ENCODE measurements around the gene SEL1L. TPM values are rescaled to one million over a fixed set of nuclear protein-coding genes. Genes with fewer than 3 reads are reported as not detected.

Gene SEL1L
- total RNA-seq, 1 experiment from 2014 or later, result 41.4 TPM

- Histone ChIP-seq H3K4me3 (replicated peaks in 1 of 2; ENCODE audit: low read depth in 1 of 2, low read length in 2 of 2) (no peak overlapping the region), H3K4me2 (ENCODE audit: low read length) (no peak overlapping the region), H2AFZ (ENCODE audit: low read depth, low read length, poor library complexity, severe bottlenecking) (no peak overlapping the region), H3K36me3 (ENCODE audit: control insufficient read depth in 1 of 2, insufficient read depth in 2 of 2, low read length in 2 of 2) (no peaks in the 10 kb centered on the region), H4K20me1 (ENCODE audit: insufficient read depth) (no peaks in the 10 kb centered on the region), H3K4me1 (ENCODE audit: control insufficient read depth in 1 of 2, insufficient read depth in 2 of 2, low read length in 2 of 2) (peaks cover 9 to 16% of the 10 kb centered on the region in 2 experiments; a peak in 3 of 4 replicates), H3K27ac (ENCODE audit: low read depth, low read length) (no peak overlapping the region), H3K9me3 (ENCODE audit: control insufficient read depth in 1 of 2, insufficient read depth in 1 of 2, low read depth in 1 of 2, low read length in 2 of 2) (no peaks in the 10 kb centered on the region), H3K79me2 (ENCODE audit: insufficient read depth, low read length) (no peaks in the 10 kb centered on the region), H3K9ac (ENCODE audit: low read length) (no peak overlapping the region), H3K9me2 (ENCODE audit: insufficient read depth) (no peaks in the 10 kb centered on the region), H3K27me3 (ENCODE audit: insufficient read depth, low read length) (peaks cover 51% of the 10 kb centered on the region)
- TF ChIP-seq FOSL1 (IDR thresholded peaks at IDR 0.05; ENCODE audit: low read depth), result no peak
- TF ChIP-seq ATF3 (IDR thresholded peaks at IDR 0.05), result no peak
- TF ChIP-seq YY1 (IDR thresholded peaks at IDR 0.05; ENCODE audit: extremely low read depth, insufficient replicate concordance, low read depth, low read length), result no peak
- TF ChIP-seq CBX3 (IDR thresholded peaks at IDR 0.05; ENCODE audit: low read depth), result no peak
- TF ChIP-seq CEBPB (IDR thresholded peaks at IDR 0.05; ENCODE audit: low read depth), result no peak
- no TSS peak for BruUV-seq (replicated peaks)
- intact Hi-C loops (cut with micrococcal nuclease), result no loop called here
- CTCF ChIA-PET, result no interaction called here
- RAD21 ChIA-PET (ENCODE audit: low non-redundant PET in 1 of 2, low total read pairs in 2 of 2, uncharacterized antibody in 2 of 2, unreplicated experiment in 2 of 2), result no interaction called here
- ATAC-seq (no peak), DNase-seq (ENCODE audit: low read depth, low spot score) (no peak)
- POLR2A ChIA-PET, result no interaction called here
These were observed 93.6 kb downstream of the SEL1L start for GRCh38 chr14:81440041-81440440.

GRCh38 chr14:81437244-81437643 lies 96.4 kb downstream of the SEL1L start:
- ATAC-seq (no peak), DNase-seq (ENCODE audit: low read depth, low spot score) (no peak)
- Histone ChIP-seq H3K4me2 (ENCODE audit: low read length) (peak overlapping the region; percentile 97), H2AFZ (ENCODE audit: low read depth, low read length, poor library complexity, severe bottlenecking) (peak overlapping the region; percentile 90), H3K9me2 (ENCODE audit: insufficient read depth) (no peaks in the 10 kb centered on the region), H3K27ac (ENCODE audit: low read depth, low read length) (no peak overlapping the region), H3K9me3 (ENCODE audit: control insufficient read depth in 1 of 2, insufficient read depth in 1 of 2, low read depth in 1 of 2, low read length in 2 of 2) (no peaks in the 10 kb centered on the region), H3K27me3 (ENCODE audit: insufficient read depth, low read length) (peaks cover 55% of the 10 kb centered on the region), H3K9ac (ENCODE audit: low read length) (no peak overlapping the region), H3K36me3 (ENCODE audit: control insufficient read depth in 1 of 2, insufficient read depth in 2 of 2, low read length in 2 of 2) (no peaks in the 10 kb centered on the region), H3K79me2 (ENCODE audit: insufficient read depth, low read length) (no peaks in the 10 kb centered on the region), H3K4me3 (replicated peaks in 1 of 2; ENCODE audit: low read depth in 1 of 2, low read length in 2 of 2) (no peak overlapping the region), H4K20me1 (ENCODE audit: insufficient read depth) (no peaks in the 10 kb centered on the region), H3K4me1 (ENCODE audit: control insufficient read depth in 1 of 2, insufficient read depth in 2 of 2, low read length in 2 of 2) (peaks cover 9 to 16% of the 10 kb centered on the region in 2 experiments; a peak in 3 of 4 replicates)
- POLR2A ChIA-PET, result no interaction called here
- BruUV-seq (replicated peaks), result no TSS peak
- CTCF ChIA-PET, result interaction anchor here (1.5 kb wide), 2 partner anchors 16 to 168 kb away, joined by 7 to 11 read pairs; no protein-coding TSS in a partner anchor
- intact Hi-C loops (cut with micrococcal nuclease), result no loop called here
- RAD21 ChIA-PET (ENCODE audit: low non-redundant PET in 1 of 2, low total read pairs in 2 of 2, uncharacterized antibody in 2 of 2, unreplicated experiment in 2 of 2), result no interaction called here
- TF ChIP-seq FOSL1 (IDR thresholded peaks at IDR 0.05; ENCODE audit: low read depth) (no peak), REST (IDR thresholded peaks at IDR 0.05; ENCODE audit: low read depth) (no peak), RAD21 (IDR thresholded peaks at IDR 0.05; ENCODE audit: low read depth) (no peak), SIN3A (IDR thresholded peaks at IDR 0.05; ENCODE audit: low read depth) (no peak), MAX (IDR thresholded peaks at IDR 0.05) (no peak), CTCF (IDR thresholded peaks at IDR 0.05 in 2 of 3, conservative IDR thresholded peaks at IDR 0.05 in 1 of 3; ENCODE audit: borderline replicate concordance in 1 of 3, insufficient read depth in 1 of 3, low read depth in 2 of 3, low read length in 2 of 3) (no peak), SP1 (IDR thresholded peaks at IDR 0.05; ENCODE audit: low read depth) (no peak), SRF (IDR thresholded peaks at IDR 0.05; ENCODE audit: low read depth) (no peak), EGR1 (IDR thresholded peaks at IDR 0.05; ENCODE audit: low read depth) (no peak), CEBPB (IDR thresholded peaks at IDR 0.05; ENCODE audit: low read depth) (no peak)
